ENCODE data around the gene FRMD4A.
"Not testable (repeated sequence)": the region's sequence is repeated elsewhere in the genome, so short reads cannot be mapped to it uniquely, and the experiment has no call there.

Gene FRMD4A

DNA sequence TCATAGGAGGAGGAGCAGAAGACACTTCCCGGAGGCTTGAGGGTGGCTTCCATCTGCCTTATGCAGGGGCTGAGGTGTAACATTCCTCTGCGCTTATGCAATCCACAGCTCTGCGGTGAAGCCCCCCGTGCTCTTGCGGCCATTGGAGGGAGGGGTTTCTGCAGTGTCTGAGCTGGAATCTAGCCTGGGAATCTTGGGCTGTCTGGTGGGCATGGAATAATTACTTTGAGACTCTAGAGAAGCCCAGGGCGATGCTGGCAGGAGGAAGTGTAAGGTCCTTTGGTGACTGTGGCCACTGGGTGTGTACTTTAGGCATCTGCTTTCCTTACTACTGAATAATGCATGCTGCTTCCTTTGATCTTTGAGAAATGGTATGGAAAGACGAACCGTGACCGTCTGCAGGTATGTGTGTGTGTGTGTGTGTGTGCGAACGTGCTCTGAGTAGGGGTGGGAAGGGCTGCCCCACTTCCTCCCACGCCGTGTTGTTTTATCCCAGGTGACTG, 563.0 kb downstream of the FRMD4A start:
- DNase-seq, result no peak

DNA sequence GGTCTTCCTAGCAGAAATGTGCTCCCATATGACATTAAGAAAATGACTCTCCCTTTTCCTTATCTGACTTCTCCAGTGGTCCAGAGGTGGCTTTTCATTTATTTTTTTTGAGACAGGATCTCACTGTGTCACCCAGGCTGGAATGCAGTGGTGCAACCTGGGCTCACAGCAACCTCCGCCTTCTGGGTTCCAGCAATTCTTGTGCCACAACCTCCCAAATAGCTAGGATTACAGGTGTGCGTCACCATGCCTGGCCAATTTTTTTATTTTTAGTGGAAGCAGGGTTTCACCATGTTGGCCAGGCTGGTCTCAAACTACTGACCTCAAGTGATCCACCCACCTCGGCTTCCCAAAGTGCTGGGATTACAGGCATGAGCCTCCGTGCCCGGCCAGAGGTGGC, 563.6 kb downstream of the FRMD4A start:
- not testable (repeated sequence) for DNase-seq

DNA sequence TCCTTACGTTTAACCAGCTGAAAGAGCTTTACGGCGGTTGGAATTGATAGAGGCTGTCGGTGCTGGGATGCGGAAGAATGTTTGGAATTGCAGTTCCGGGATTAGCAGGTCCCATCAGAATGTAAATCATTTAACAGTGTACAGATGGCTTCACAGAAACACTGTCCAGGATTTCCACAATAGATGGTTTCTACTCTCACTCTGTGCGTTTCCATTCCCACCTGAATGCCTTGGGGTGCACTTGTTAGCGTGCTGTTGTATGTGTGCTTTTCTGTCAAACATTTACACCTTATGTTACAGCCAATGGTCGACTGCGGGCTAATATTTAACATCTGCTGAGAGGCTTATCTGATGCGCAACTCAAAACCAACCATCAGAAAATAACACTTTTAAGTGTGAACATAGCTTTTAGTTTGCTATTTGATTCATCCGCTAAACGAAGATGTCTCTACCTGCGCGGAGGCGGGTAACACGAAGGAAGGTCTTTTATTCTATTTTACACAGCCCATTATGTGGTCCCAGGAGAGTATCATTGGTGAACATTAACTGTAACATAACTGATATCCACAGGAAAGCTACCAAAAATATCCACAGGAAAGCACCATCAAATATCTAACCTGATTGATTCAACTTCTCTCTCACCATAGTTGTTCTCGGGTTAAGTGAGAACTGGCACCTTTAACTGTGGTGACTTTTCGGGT, 564.9 kb downstream of the FRMD4A start:
- DNase-seq, result no peak

DNA sequence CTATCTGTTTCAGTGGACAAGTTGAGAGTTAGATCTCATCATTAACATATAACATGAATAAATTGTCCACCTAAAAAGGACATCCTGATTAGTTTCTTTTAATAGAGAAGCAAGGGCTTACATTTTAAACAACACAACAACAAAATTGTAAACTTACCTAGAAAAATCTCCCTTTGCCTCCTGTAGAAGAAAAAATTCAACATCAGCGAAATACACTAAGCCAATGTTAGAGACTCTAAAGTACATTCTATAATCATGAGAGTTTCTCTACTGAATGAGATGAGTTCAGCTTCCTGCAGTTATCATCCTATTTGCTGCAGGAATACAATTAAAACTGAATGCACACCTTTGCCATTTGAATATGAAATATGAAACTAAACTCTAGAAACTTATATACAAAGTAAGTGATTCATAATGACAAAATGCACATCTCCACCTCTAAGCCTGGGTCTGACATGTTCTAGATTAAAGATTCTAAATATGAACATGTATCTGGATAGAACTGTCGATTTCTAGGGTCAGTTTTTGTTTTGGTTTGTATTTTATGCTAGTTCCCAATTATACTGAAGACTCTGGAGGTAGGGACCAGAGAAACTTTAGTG, 569.1 kb downstream of the FRMD4A start:
- no peak for DNase-seq

DNA sequence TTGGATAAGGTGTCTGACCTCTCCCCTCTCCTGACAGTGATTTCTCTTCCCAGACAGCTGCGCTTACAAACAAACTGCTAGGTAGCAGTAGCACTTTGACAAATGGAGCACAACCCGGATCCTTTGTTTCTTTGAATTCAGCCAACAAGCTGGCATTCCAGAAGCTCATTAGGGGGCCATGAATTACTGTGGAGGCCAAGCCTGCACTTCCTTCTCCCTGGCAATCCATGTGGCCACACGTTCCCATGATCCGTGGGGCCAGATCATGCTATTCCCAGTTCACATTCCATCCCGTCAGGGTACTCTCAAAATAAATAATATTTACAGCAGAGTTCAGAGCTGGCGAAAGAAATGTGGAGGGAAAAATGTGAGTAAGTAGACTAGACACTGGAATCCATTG, 571.6 kb downstream of the FRMD4A start:
- no peak for DNase-seq

DNA sequence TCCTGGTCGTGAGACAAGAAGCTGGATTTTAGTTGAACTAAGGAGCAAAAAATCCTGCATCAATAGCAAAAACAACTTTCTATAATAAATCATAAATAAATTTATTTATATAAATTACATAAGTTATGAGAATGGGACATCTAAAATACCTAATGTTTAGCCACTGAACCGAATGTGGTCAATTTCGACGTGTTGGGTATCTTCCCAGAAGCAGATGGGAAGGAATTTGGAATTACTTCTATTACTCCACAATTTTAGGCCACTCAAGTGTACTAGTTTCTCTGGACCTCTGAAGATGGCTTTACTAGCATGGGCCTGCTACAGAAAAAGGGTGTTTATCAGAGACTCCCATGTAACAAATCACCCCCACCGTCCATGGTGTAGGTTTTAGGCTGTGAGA, 572.0 kb downstream of the FRMD4A start:
- DNase-seq, result no peak

DNA sequence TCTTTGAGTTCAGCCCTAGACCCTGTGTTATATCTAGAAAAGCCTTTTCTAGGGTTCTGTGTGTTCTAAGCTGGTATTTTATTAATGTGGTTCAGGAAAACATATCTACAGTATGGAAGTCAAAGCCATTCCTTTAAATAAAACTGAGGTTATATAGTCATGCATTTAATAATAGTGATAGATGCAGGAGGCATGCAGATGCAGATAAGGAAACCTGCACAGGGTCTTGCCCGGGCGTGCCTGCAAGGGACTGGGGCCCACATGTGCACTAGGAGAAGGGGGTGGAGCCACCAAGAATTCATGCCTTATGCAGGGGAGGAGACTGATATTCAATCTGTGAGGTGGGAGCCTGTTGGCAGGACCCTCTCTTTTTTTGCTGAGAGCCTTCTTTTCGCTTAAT, 572.4 kb downstream of the FRMD4A start:
- DNase-seq, result no peak

DNA sequence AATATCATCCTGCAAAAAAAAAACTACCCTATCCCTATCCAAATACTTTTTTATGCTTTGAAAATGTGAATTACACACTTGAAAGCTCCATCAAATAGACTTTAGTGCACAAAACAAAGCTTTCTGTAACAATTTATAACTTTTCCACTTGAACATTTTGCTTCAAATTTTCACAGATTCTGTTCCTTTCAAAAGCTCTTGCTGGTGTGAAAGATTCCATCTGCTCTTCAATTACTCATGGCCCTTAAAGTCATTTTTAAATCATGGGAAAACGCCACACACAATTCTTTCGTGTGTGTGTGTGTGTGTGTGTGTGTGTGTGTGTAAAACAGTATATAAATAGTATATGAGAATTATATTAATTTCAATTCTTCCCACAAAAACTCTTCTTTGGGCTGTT, 576.4 kb downstream of the FRMD4A start:
- DNase-seq, result no peak

DNA sequence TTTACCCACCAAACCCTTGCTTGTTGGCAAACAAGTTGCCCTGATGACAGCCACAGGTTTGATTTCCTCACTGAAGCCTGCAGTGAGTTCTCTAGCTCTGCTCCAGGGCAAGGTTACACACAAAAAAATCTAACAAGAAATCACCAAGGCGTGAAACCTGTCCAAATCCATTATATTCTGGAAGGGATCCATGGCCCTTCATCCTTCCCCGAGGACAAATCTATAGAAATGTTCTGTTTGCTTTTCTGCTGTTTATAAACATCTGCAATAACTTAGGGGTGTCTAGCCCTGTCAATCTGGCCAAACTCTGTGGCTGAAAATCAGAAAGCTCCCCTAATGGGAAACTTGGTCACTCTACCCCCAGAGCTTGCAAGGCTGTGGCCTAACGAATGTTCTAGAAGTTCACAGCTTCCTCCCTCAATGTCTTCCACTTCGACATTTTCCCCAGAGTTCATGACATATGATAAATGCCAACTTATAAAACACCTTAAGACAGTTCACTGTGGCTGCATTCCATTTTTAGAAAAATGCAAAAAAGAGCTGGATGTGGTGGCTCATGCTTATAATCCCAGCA, 579.4 kb downstream of the FRMD4A start:
- no peak for DNase-seq

DNA sequence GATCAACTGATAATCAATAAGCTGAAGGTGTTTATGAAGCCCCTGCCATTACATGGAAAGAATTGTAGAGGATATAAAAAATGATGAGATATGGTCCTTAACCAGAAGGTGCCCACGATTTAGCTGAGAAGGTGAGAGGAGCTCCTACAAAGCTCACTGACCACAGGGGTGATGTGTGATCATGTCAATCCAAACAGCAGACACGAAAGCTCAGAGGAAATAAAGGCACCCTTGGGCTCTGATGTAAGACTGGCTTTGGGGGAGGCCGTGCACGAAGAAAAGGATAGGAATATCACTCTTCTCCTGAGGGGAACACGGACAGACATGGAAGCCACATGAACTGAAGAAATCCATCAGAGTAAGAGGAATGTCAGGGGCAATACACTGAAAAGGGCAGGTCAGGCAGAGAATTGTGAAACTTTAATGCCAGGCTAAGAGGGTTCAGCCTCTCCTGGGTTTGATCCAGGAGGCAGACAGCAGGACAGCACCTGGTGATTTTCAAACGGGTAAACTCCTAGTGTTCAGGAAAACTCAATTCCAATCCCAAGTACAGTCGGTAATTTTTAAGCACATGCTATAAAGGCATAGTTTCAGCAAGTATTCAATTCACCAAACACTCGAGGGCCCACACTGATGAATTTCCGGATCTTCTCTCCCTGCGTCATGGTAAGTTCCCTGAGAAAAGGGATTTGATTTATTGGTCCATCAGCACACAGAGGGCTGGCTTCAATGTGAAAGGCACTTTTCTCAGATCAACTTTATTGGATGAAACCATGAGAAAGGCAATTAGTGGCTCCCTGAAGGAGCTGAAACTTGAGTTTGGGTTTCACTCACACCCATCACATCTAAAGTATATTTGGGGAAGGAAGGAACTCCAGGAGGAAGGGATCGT, 580.2 kb downstream of the FRMD4A start:
- no peak for DNase-seq

DNA sequence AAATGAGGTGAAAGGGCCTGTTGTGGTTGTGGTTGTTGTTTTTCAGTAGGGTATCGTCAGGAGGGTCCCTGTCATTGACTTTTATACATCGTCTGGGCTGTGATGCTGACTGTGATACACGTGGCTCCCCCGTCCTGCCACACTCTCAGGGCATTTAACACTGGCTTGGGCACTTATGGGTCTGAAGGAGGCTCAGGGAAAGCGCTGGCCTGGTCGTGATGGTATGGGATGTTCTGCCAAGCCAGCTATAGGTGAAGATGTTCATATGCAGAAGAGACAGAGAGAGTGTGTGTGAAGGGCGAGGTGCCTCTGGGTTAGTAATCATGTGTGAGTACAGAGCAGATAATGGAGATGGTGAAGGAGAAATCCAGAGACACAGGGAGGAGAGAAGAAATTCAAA, 585.5 kb downstream of the FRMD4A start:
- DNase-seq, result no peak

DNA sequence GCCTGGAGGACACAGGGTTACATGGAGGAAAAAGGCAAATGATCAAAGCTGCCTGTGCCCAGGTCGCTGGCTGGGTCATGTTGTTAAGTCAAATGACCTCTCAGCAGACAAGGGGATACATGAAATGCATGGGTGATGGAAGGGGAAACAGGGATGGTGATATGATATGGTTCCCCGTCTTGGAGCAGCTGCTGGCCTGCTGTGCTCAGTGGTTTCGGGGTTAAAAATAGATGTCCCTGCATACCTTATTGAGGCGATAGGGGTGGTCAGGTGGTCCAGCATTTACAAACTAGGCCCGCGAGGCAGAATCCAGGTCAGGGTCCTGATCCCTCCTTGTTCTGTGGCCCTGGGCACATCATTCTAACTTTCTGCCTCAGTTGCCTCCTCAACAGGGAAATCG, 586.8 kb downstream of the FRMD4A start:
- no peak for DNase-seq

DNA sequence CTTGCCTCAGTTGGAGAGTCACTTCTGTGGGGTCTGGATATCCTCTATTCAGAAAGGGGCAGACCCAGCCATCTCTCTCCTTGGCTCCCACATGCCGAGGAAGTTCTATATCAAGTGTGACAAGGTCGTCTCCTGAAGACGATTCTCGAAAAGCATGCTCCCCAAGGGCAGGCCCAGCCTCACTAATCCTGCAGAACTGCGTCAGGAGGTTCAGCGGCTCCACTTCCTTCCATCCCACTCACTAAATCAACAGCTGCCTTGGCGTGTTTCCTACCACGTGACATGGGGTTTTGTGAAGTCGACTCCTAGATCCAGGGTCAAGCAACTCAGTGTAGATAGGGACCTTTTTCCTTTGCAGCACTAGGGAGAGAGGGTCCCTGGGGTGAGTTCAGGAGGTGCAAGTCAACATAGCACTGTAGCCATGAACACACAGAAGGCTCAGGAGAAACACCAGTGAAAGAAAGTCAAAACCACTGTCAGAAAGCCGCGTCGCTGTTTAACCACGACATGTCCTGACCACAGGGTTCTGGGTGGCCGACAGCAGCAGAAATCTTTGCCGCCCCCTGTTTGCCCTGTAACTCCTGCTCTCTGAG, 587.5 kb downstream of the FRMD4A start:
- DNase-seq, result no peak

DNA sequence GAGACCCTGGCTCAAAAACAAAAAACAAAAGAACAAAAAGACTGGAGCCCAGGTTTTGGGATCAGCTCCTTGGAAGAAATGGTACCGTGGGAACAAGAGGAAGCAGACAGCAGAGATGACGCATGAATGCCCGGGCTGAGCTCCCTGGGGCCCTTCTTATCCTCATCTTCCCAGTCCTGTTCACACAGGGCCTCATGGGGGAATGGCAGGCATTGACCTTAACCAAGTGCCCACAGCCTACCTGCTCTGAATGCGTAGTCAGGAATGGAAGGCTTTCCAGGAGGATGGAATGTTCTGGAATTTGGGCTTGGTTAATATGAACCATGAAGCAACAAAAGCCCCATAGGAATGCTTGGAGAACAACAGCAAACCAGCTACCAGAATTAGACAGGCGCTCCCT, 589.3 kb downstream of the FRMD4A start:
- DNase-seq, result no peak

DNA sequence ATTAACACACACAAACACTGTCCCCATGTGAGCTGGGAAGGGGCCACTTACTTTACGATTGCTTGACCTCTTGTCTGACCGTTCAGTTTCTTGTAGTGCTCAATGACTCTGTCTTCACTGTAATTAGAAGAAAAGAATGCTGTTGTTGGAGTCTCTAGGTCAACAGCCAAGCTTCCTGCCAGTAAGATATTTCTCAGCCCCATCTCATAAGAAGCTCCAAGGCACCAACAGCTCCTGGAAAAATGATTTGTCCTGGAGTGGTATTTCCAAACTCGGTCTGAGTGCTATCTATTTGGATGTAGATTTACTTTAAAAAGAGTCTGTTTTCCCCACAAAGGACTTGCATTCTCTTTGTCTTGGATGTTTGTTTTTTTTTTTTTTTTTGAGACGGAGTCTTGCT, 590.3 kb downstream of the FRMD4A start:
- no peak for DNase-seq

DNA sequence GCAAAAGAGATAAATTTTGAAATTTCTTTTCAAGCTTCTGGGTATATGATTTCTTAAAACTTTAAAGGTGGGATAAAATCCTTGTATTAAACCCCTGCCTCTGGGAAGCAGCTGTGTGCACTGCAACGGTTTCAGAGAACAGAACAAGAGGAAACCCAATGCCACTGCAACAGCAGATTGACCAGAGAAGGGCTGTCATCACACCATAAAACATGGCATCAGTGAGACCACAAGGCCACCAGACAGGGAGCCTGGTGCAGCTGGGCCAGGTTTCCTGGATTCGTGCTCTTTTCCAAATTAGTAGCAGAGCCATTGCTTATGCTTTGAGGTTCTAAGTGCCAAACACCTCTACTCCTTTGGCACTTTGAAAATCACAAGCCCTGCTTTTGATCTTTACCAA, 591.5 kb downstream of the FRMD4A start:
- no peak for DNase-seq

DNA sequence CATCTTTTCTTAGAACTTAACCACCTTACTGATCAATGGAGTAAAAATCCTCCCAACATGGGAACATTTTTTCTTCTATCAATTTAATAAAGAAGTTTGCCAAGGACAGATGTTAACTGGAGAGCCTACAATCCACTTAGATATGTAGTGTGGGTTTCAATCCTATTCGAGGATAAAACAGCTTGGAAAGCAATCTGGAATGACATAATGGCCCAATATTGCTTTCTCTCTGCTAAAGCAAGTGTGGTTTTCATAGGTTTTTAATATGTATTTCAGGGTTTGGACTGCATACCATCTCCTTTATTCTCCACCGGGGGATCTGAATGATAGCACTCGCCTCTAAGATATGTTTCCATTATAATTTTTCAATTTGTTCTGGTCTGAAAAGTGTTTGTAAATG, 594.2 kb downstream of the FRMD4A start:
- no peak for DNase-seq

DNA sequence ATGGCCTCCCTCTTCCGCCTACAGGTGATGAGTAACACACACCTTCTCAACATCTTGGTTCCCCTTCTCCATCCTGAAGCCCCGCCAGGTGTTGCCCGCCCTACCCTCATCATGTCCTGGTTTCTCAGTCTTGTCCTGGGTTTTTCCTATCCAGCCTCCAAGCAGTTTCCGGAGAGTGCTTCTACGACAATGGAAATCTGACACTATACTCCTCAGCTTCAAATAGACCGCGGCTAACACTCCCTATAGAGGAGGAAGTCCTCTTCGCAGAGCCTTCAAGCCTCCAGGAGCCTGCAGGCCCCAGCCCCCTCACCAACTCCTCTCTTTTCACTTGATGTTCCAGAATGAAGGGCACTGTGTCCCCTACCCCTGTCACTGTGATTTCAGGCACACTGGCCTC, 596.6 kb downstream of the FRMD4A start:
- DNase-seq, result no peak

DNA sequence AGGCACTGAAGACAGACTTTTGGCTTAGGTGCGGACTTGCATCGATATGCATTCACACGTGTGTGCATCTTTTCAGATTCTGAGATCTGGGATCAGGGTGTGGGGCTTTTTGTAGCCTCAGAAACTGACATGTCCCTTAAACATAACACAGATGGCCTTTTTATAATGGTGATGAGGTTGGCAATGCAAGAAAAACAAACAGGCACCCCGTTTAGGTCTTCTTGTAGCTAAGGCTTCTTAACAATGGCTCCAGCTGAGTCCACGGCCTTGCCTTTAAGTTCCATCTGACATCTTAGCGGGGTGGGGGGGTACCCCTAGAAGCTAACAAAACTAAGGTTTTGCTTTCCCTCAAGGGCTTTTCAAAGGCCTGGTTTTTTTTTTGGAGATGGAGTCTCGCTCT, 597.7 kb downstream of the FRMD4A start:
- DNase-seq, result no peak

DNA sequence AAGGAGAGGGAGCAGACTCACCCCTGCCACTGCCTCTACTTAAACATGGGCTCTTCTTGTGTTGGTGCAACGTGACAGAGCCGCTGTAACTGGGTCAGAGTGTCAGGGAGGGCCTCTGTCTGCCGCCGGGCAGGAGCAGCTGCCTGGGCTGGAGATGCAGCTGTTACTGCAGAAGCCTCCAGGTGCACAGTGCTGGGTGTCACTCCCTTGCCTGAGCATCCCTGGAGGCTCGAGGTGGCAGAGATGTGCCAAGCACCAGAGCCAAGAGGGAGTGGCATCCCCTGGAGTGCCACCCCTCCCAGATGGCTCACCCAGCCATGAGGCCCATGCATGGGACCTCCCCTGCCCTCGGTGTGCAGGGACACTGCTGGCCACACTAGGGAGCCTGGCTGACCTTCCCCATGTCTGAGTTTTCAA, 598.3 kb downstream of the FRMD4A start:
- DNase-seq, result no peak

DNA sequence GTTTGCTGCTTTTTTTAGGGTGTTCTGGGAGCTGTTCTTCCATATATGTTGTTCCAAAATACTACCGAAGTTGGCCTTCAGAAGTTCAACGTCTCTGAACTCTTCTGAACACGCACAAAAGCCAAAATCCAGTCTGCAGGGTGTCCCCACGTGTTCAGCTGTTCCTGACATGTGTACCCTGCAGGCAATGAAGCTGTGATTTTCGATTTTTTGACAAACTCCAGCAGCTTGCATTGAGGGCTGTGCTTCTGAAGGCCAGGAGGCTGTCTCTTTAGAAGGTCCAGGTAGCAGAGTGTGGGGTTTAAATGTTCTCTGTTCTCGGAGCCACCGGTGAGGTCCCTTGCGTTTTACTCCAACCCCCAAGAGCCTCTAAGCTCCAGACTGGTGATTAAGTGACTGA, 598.9 kb downstream of the FRMD4A start:
- DNase-seq, result no peak

DNA sequence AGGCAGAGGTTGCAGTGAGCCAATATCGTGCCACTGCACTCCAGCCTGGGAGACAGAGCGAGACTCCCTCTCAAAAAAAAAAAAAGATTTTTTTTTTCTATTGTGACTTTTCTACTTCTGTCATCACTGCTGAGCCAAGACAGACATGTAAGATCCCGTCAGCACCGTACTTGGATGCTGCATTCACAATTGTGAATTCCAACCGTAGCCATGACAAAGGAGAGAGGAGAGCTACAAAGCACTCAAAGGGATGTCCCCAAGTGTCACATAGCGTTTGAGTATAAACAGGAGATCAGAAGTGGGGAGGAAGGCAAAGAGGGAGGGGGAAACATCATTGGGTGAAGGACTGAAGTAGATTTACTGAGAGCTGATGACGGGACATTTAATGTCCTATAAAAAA, 599.8 kb downstream of the FRMD4A start:
- DNase-seq, result no peak

DNA sequence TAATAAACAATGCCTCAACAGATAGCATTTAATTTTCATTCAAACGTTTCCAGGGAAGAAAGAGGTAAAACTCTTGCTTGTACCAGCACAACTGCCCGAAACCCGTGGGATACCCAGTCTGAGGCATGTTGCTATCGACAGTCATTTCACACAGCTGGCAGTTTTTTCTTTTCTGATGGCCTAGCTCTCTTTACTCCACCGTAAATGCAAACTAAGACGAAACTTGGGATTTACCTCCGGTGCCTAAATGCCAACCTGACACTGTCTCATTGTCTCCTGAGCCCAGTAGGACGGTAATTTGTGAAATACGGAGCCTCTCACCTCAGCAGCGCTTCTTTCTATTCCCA, 600.4 kb downstream of the FRMD4A start:
- no peak for DNase-seq
